ENCODE data around the gene SYCE1L.

The SYCE1L gene

GRCh38 chr16:77190478-77191258 lies 8.5 kb upstream of the SYCE1L start, which contains the start of gene MON1B:
Gene MON1B (plus strand): TSS chr16:77191190. CDS start chr16:77191486, 296 bp downstream.
- peak within 1 kb of the TSS; percentile 99 for H3K27ac Mint-ChIP-seq
- H3K4me1 Mint-ChIP-seq (ENCODE audit: low read depth) = peaks cover 37% of the 10 kb centered on the region
- peaks cover 56% of the 10 kb centered on the region for H3K36me3 Mint-ChIP-seq (ENCODE audit: low read depth)
- peaks cover 8% of the 10 kb centered on the region for H3K27me3 Mint-ChIP-seq
- H3K4me3 Mint-ChIP-seq = peak within 1 kb of the TSS; percentile 87
- no peaks in the 10 kb centered on the region for H3K9me3 Mint-ChIP-seq
- intact Hi-C loops (cut with micrococcal nuclease) = loop anchor here (2.0 to 5.0 kb wide), 2 partner anchors 22 to 1543 kb away; partner anchors contain the start of genes KARS1 and TERF2IP

GRCh38 chr16:77191259-77191969 lies 7.8 kb upstream of the SYCE1L start:
- Mint-ChIP-seq H3K9me3 (no peaks in the 10 kb centered on the region), H3K27me3 (peaks cover 8% of the 10 kb centered on the region), H3K36me3 (ENCODE audit: low read depth) (peaks cover 63% of the 10 kb centered on the region), H3K4me1 (ENCODE audit: low read depth) (peaks cover 39% of the 10 kb centered on the region), H3K27ac (peak overlapping the region; percentile 99), H3K4me3 (peak overlapping the region; percentile 87)
- intact Hi-C loops (cut with micrococcal nuclease) = loop anchor here (2.0 to 5.0 kb wide), 2 partner anchors 21 to 1544 kb away; partner anchors contain the start of genes KARS1 and TERF2IP

- intact Hi-C loops (cut with micrococcal nuclease) = loop anchor here (5.0 kb wide), 1 partner anchor 1546 kb away; the partner anchor contains the start of genes KARS1 and TERF2IP
- H3K36me3 Mint-ChIP-seq (ENCODE audit: low read depth) = peaks cover 83% of the 10 kb centered on the region
- peaks cover 39% of the 10 kb centered on the region for H3K4me1 Mint-ChIP-seq (ENCODE audit: low read depth)
- peaks cover 4% of the 10 kb centered on the region for H3K27me3 Mint-ChIP-seq
- no peak overlapping the region for H3K4me3 Mint-ChIP-seq
- no peak overlapping the region for H3K27ac Mint-ChIP-seq
- no peaks in the 10 kb centered on the region for H3K9me3 Mint-ChIP-seq
These were observed 5.8 kb upstream of the SYCE1L start for GRCh38 chr16:77193377-77193776.

- H3K36me3 Mint-ChIP-seq (ENCODE audit: low read depth) = peaks cover 95% of the 10 kb centered on the region
- no peak overlapping the region for H3K4me3 Mint-ChIP-seq
- intact Hi-C loops (cut with micrococcal nuclease) = loop anchor here (5.0 kb wide), 1 partner anchor 1547 kb away; the partner anchor contains the start of genes KARS1 and TERF2IP
These were observed 4.6 kb upstream of the SYCE1L start for GRCh38 chr16:77194295-77195231.

GRCh38 chr16:77195411-77195810 lies 3.8 kb upstream of the SYCE1L start:
- Mint-ChIP-seq H3K4me3 (no peak overlapping the region), H3K27me3 (no peaks in the 10 kb centered on the region), H3K9me3 (no peaks in the 10 kb centered on the region), H3K4me1 (ENCODE audit: low read depth) (peaks cover 39% of the 10 kb centered on the region), H3K27ac (no peak overlapping the region), H3K36me3 (ENCODE audit: low read depth) (peaks cover 100% of the 10 kb centered on the region)
- intact Hi-C loops (cut with micrococcal nuclease) = no loop called here

More at GRCh38 chr16:77194295-77195231, 4.6 kb upstream of the SYCE1L start:
- H3K4me1 Mint-ChIP-seq (ENCODE audit: low read depth) = peaks cover 39% of the 10 kb centered on the region
- H3K27ac Mint-ChIP-seq = no peak overlapping the region
- no peaks in the 10 kb centered on the region for H3K9me3 Mint-ChIP-seq
- H3K27me3 Mint-ChIP-seq = peaks cover under 1% of the 10 kb centered on the region

- intact Hi-C loops (cut with micrococcal nuclease) = no loop called here
- H3K4me3 Mint-ChIP-seq = no peak overlapping the region
- H3K4me1 Mint-ChIP-seq (ENCODE audit: low read depth) = peaks cover 24% of the 10 kb centered on the region
- H3K27ac Mint-ChIP-seq = no peak overlapping the region
- H3K36me3 Mint-ChIP-seq (ENCODE audit: low read depth) = peaks cover 95% of the 10 kb centered on the region
- H3K27me3 Mint-ChIP-seq = no peaks in the 10 kb centered on the region
- H3K9me3 Mint-ChIP-seq = no peaks in the 10 kb centered on the region
These were observed 1.5 kb upstream of the SYCE1L start for GRCh38 chr16:77197747-77198146.

GRCh38 chr16:77206533-77206932 lies 7.3 kb downstream of the SYCE1L start:
- H3K27ac Mint-ChIP-seq = no peak overlapping the region
- H3K4me1 Mint-ChIP-seq (ENCODE audit: low read depth) = peaks cover 9% of the 10 kb centered on the region
- H3K27me3 Mint-ChIP-seq = peaks cover 8% of the 10 kb centered on the region
- intact Hi-C loops (cut with micrococcal nuclease) = no loop called here
- H3K4me3 Mint-ChIP-seq = no peak overlapping the region
- H3K36me3 Mint-ChIP-seq (ENCODE audit: low read depth) = peaks cover 7% of the 10 kb centered on the region
- no peaks in the 10 kb centered on the region for H3K9me3 Mint-ChIP-seq

GRCh38 chr16:77207030-77207429 lies 7.8 kb downstream of the SYCE1L start:
- Mint-ChIP-seq H3K36me3 (ENCODE audit: low read depth) (peaks cover 3% of the 10 kb centered on the region), H3K27me3 (peaks cover 13% of the 10 kb centered on the region), H3K4me1 (ENCODE audit: low read depth) (peaks cover 14% of the 10 kb centered on the region), H3K9me3 (no peaks in the 10 kb centered on the region), H3K4me3 (no peak overlapping the region), H3K27ac (no peak overlapping the region)
- intact Hi-C loops (cut with micrococcal nuclease) = no loop called here

GRCh38 chr16:77208382-77208781 lies 9.2 kb downstream of the SYCE1L start:
- intact Hi-C loops (cut with micrococcal nuclease) = no loop called here
- H3K4me3 Mint-ChIP-seq = no peak overlapping the region
- H3K27ac Mint-ChIP-seq = no peak overlapping the region

GRCh38 chr16:77211880-77212740 lies 12.9 kb downstream of the SYCE1L start:
- H3K4me3 Mint-ChIP-seq = peak overlapping the region; percentile 77
- peaks cover 35% of the 10 kb centered on the region for H3K4me1 Mint-ChIP-seq (ENCODE audit: low read depth)
- no peaks in the 10 kb centered on the region for H3K9me3 Mint-ChIP-seq
- H3K27ac Mint-ChIP-seq = peak overlapping the region; percentile 68
- peaks cover 18% of the 10 kb centered on the region for H3K27me3 Mint-ChIP-seq
- intact Hi-C loops (cut with micrococcal nuclease) = loop anchor here (2.0 kb wide), 1 partner anchor 21 kb away; the partner anchor contains the start of gene MON1B
- no peaks in the 10 kb centered on the region for H3K36me3 Mint-ChIP-seq (ENCODE audit: low read depth)

More at GRCh38 chr16:77208382-77208781, 9.2 kb downstream of the SYCE1L start:
- Mint-ChIP-seq H3K27me3 (peaks cover 17% of the 10 kb centered on the region), H3K36me3 (ENCODE audit: low read depth) (no peaks in the 10 kb centered on the region), H3K4me1 (ENCODE audit: low read depth) (peaks cover 22% of the 10 kb centered on the region), H3K9me3 (no peaks in the 10 kb centered on the region)

- Mint-ChIP-seq H3K4me3 (peak overlapping the region; percentile 77), H3K36me3 (ENCODE audit: low read depth) (no peaks in the 10 kb centered on the region), H3K27me3 (peaks cover 18% of the 10 kb centered on the region), H3K4me1 (ENCODE audit: low read depth) (peaks cover 29% of the 10 kb centered on the region), H3K9me3 (no peaks in the 10 kb centered on the region), H3K27ac (peak overlapping the region; percentile 68)
- intact Hi-C loops (cut with micrococcal nuclease) = loop anchor here (2.0 kb wide), 1 partner anchor 22 kb away; the partner anchor contains the start of gene MON1B
These were observed 13.7 kb downstream of the SYCE1L start for GRCh38 chr16:77212741-77213541.

Measured in dendritic cell treated with granulocyte-macrophage colony-stimulating factor and Interleukin-4, amounts not matched to agents 40 ng/mL and 50 ng/mL, for 4 days (primary cell).